PFSK-1 (cell line): ENCODE data around the gene NTM.

Experiments
- FOXP2 ChIP-seq: optimal IDR thresholded peaks from 2 replicates; pipeline ENCODE3; 2011; ENCODE audit warnings: borderline replicate concordance, control low read depth, inconsistent platforms; ENCODE audit not compliant: insufficient read depth; ENCODE audit errors: extremely low read length, extremely low read depth
- POLR2AphosphoS5 ChIP-seq: IDR thresholded peaks from 2 replicates; pipeline ENCODE4 v1.6.1; 2012; ENCODE audit warnings: low read depth, mild to moderate bottlenecking, control low read depth, low read length, moderate library complexity
- REST ChIP-seq, 2 experiments: IDR thresholded peaks; 2 replicates each; pipeline versions ENCODE4 v1.6.1 to v1.8.0; 2011 to 2012; ENCODE audit warnings: low read depth in 2 of 2, low read length in 2 of 2, control low read depth in 1 of 2, inconsistent platforms in 1 of 2, mild to moderate bottlenecking in 1 of 2, moderate library complexity in 1 of 2; ENCODE audit not compliant: insufficient read depth in 1 of 2
- SIN3A ChIP-seq: IDR thresholded peaks from 2 replicates; pipeline ENCODE4 v1.6.1; 2012; ENCODE audit warnings: mild to moderate bottlenecking, low read length, moderate library complexity, borderline replicate concordance; ENCODE audit not compliant: insufficient read depth
- TAF1 ChIP-seq: IDR thresholded peaks from 2 replicates; pipeline ENCODE4 v1.6.1; 2012; ENCODE audit warnings: low read length, control low read depth, borderline replicate concordance; ENCODE audit not compliant: insufficient read depth

NTM gene

GRCh38 chr11:131694526-131695424, 324.4 kb downstream of the NTM start:
- TF ChIP-seq POLR2AphosphoS5 (no peak), FOXP2 (peak; percentile 36)

GRCh38 chr11:131695889-131696429, 325.5 kb downstream of the NTM start:
- TF ChIP-seq SIN3A (no peak), POLR2AphosphoS5 (no peak), TAF1 (no peak), FOXP2 (no peak), REST (IDR thresholded peaks at IDR 0.05; ENCODE audit: insufficient read depth in 1 of 2, low read depth in 2 of 2, low read length in 2 of 2) (no peak)

GRCh38 chr11:131696690-131697089, 326.3 kb downstream of the NTM start:
- TF ChIP-seq POLR2AphosphoS5 (no peak), FOXP2 (no peak), REST (IDR thresholded peaks at IDR 0.05; ENCODE audit: insufficient read depth in 1 of 2, low read depth in 2 of 2, low read length in 2 of 2) (no peak), TAF1 (no peak), SIN3A (no peak)

- no peak for TF ChIP-seq TAF1
- no peak for TF ChIP-seq POLR2AphosphoS5
- TF ChIP-seq FOXP2 = no peak
- TF ChIP-seq REST (IDR thresholded peaks at IDR 0.05; ENCODE audit: insufficient read depth in 1 of 2, low read depth in 2 of 2, low read length in 2 of 2) = no peak
- TF ChIP-seq SIN3A = no peak
Measured at GRCh38 chr11:131703311-131703710, 332.9 kb downstream of the NTM start.

- TF ChIP-seq SIN3A (no peak), POLR2AphosphoS5 (no peak), TAF1 (no peak), FOXP2 (no peak), REST (IDR thresholded peaks at IDR 0.05; ENCODE audit: insufficient read depth in 1 of 2, low read depth in 2 of 2, low read length in 2 of 2) (no peak)
Measured at GRCh38 chr11:131704682-131705081, 334.3 kb downstream of the NTM start.
